ENCODE results near the gene SLC25A53. TPM values are rescaled to one million over a fixed set of nuclear protein-coding genes. Genes with fewer than 3 reads are reported as not detected.

Gene SLC25A53
- total RNA-seq, 2 experiments from 2014 or later: 4.8 to 15.6 TPM

GRCh38 chrX:104122829-104123228 lies 34.0 kb downstream of the SLC25A53 start:
- H3K36me3 ChIP-seq (ENCODE audit: insufficient read depth, low read length): no peaks in the 10 kb centered on the region
- no peaks in the 10 kb centered on the region for H3K79me2 ChIP-seq (ENCODE audit: insufficient read depth, low read depth, low read length)
- H3K9me2 ChIP-seq (ENCODE audit: insufficient read depth, low read length): no peaks in the 10 kb centered on the region
- peak; percentile 51 for DNase-seq (ENCODE audit: low spot score)
- peak overlapping the region; percentile 45 for H2AFZ ChIP-seq (ENCODE audit: low read length)
- intact Hi-C loops (cut with micrococcal nuclease; ENCODE audit: unreplicated experiment): no loop called here
- BruUV-seq (replicated peaks): no TSS peak
- no peak for TF ChIP-seq EZH2phosphoT487 (IDR thresholded peaks at IDR 0.05; ENCODE audit: borderline replicate concordance, low read depth, low read length)
- TF ChIP-seq, protein P1, sequence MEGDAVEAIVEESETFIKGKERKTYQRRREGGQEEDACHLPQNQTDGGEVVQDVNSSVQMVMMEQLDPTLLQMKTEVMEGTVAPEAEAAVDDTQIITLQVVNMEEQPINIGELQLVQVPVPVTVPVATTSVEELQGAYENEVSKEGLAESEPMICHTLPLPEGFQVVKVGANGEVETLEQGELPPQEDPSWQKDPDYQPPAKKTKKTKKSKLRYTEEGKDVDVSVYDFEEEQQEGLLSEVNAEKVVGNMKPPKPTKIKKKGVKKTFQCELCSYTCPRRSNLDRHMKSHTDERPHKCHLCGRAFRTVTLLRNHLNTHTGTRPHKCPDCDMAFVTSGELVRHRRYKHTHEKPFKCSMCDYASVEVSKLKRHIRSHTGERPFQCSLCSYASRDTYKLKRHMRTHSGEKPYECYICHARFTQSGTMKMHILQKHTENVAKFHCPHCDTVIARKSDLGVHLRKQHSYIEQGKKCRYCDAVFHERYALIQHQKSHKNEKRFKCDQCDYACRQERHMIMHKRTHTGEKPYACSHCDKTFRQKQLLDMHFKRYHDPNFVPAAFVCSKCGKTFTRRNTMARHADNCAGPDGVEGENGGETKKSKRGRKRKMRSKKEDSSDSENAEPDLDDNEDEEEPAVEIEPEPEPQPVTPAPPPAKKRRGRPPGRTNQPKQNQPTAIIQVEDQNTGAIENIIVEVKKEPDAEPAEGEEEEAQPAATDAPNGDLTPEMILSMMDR (conservative IDR thresholded peaks at IDR 0.05; ENCODE audit: low read length): no peak
- H3K9me3 ChIP-seq (ENCODE audit: low read length): no peaks in the 10 kb centered on the region
- H4K20me1 ChIP-seq (ENCODE audit: insufficient read depth, low read length): no peaks in the 10 kb centered on the region
- peak overlapping the region; percentile 55 for H3K4me2 ChIP-seq (ENCODE audit: low read length)
- H3K4me1 ChIP-seq (ENCODE audit: insufficient read depth, low read length, poor library complexity, severe bottlenecking): peaks cover 36% of the 10 kb centered on the region
- ChIA-PET CTCF (ENCODE audit: unreplicated experiment) (no interaction called here), POLR2A (interaction anchor here (0.6 kb wide), 1 partner anchor 52 kb away, joined by 5 read pairs; no protein-coding TSS in a partner anchor)
- peak overlapping the region; percentile 65 for H3K27ac ChIP-seq (ENCODE audit: low read depth, low read length, poor library complexity, severe bottlenecking)
- H3K4me3 ChIP-seq (ENCODE audit: low read depth, low read length, poor library complexity, severe bottlenecking): no peak overlapping the region

GRCh38 chrX:104118765-104119164 lies 38.0 kb downstream of the SLC25A53 start:
- POLR2A ChIA-PET: interaction anchor here (0.5 kb wide), 1 partner anchor 274 kb away, joined by 5 read pairs; no protein-coding TSS in a partner anchor
- intact Hi-C loops (cut with micrococcal nuclease; ENCODE audit: unreplicated experiment): no loop called here
- no peak for DNase-seq (ENCODE audit: low spot score)
- no peak overlapping the region for H3K27ac ChIP-seq (ENCODE audit: low read depth, low read length, poor library complexity, severe bottlenecking)
- H3K4me3 ChIP-seq (ENCODE audit: low read depth, low read length, poor library complexity, severe bottlenecking): no peak overlapping the region
- H2AFZ ChIP-seq (ENCODE audit: low read length): no peak overlapping the region
- CTCF ChIA-PET (ENCODE audit: unreplicated experiment): no interaction called here
- H4K20me1 ChIP-seq (ENCODE audit: insufficient read depth, low read length): no peaks in the 10 kb centered on the region
- no TSS peak for BruUV-seq (replicated peaks)
- H3K79me2 ChIP-seq (ENCODE audit: insufficient read depth, low read depth, low read length): no peaks in the 10 kb centered on the region
- H3K9me3 ChIP-seq (ENCODE audit: low read length): no peaks in the 10 kb centered on the region
- no peak overlapping the region; the same call in 1 of the 2 replicates for H3K4me2 ChIP-seq (ENCODE audit: low read length)
- no peaks in the 10 kb centered on the region for H3K9me2 ChIP-seq (ENCODE audit: insufficient read depth, low read length)
- H3K36me3 ChIP-seq (ENCODE audit: insufficient read depth, low read length): no peaks in the 10 kb centered on the region
- TF ChIP-seq, protein P1 (conservative IDR thresholded peaks at IDR 0.05; ENCODE audit: low read length): no peak
- TF ChIP-seq EZH2phosphoT487 (IDR thresholded peaks at IDR 0.05; ENCODE audit: borderline replicate concordance, low read depth, low read length): no peak
- peaks cover 23% of the 10 kb centered on the region for H3K4me1 ChIP-seq (ENCODE audit: insufficient read depth, low read length, poor library complexity, severe bottlenecking)

DNA sequence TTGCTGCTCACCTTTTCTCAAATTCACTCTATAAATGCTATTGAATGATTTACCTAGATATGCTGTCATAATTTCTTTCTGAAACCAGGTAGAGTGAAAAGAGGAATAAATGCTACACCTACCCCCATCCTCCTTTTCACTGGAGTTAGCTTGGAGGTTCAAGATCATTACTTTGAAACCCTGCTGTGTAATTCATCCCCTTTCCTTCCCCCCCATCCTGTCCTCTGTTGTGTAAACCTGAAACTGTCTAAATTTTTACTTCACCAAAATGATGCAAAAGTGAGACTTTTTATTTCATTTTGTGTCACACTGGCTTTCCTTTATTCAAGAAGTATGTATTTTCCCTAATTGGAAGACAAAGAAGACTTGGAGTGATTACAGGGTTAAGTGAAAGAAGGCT lies 39.0 kb downstream of the SLC25A53 start:
- H4K20me1 ChIP-seq (ENCODE audit: insufficient read depth, low read length): no peaks in the 10 kb centered on the region
- intact Hi-C loops (cut with micrococcal nuclease; ENCODE audit: unreplicated experiment): no loop called here
- CTCF ChIA-PET (ENCODE audit: unreplicated experiment): no interaction called here
- H3K9me3 ChIP-seq (ENCODE audit: low read length): no peaks in the 10 kb centered on the region
- H3K9me2 ChIP-seq (ENCODE audit: insufficient read depth, low read length): no peaks in the 10 kb centered on the region
- no peak for DNase-seq (ENCODE audit: low spot score)
- POLR2A ChIA-PET: no interaction called here
- H3K36me3 ChIP-seq (ENCODE audit: insufficient read depth, low read length): no peaks in the 10 kb centered on the region
- H2AFZ ChIP-seq (ENCODE audit: low read length): no peak overlapping the region
- no peak overlapping the region for H3K27ac ChIP-seq (ENCODE audit: low read depth, low read length, poor library complexity, severe bottlenecking)
- no TSS peak for BruUV-seq (replicated peaks)
- H3K4me1 ChIP-seq (ENCODE audit: insufficient read depth, low read length, poor library complexity, severe bottlenecking): peaks cover 16% of the 10 kb centered on the region
- H3K79me2 ChIP-seq (ENCODE audit: insufficient read depth, low read depth, low read length): no peaks in the 10 kb centered on the region
- TF ChIP-seq, protein P1 (conservative IDR thresholded peaks at IDR 0.05; ENCODE audit: low read length): no peak
- TF ChIP-seq EZH2phosphoT487 (IDR thresholded peaks at IDR 0.05; ENCODE audit: borderline replicate concordance, low read depth, low read length): no peak
- H3K4me3 ChIP-seq (ENCODE audit: low read depth, low read length, poor library complexity, severe bottlenecking): no peak overlapping the region
- no peak overlapping the region for H3K4me2 ChIP-seq (ENCODE audit: low read length)
